HG03558 (cell line): ENCODE data around the gene DDIAS.
A peak's percentile ranks its signal among the peaks of the same experiment; 100 is the strongest.
"Not testable (repeated sequence)": the region's sequence is repeated elsewhere in the genome, so short reads cannot be mapped to it uniquely, and the experiment has no call there.

Experiments
- ATAC-seq: cut with Tn5 transposase; IDR thresholded peaks from one replicate; pipeline ENCODE4 v1.9.1; 2021; ENCODE audit warnings: moderate number of reproducible peaks; ENCODE audit not compliant: unreplicated experiment; ENCODE audit errors: extremely low read depth

Gene DDIAS, protein sequence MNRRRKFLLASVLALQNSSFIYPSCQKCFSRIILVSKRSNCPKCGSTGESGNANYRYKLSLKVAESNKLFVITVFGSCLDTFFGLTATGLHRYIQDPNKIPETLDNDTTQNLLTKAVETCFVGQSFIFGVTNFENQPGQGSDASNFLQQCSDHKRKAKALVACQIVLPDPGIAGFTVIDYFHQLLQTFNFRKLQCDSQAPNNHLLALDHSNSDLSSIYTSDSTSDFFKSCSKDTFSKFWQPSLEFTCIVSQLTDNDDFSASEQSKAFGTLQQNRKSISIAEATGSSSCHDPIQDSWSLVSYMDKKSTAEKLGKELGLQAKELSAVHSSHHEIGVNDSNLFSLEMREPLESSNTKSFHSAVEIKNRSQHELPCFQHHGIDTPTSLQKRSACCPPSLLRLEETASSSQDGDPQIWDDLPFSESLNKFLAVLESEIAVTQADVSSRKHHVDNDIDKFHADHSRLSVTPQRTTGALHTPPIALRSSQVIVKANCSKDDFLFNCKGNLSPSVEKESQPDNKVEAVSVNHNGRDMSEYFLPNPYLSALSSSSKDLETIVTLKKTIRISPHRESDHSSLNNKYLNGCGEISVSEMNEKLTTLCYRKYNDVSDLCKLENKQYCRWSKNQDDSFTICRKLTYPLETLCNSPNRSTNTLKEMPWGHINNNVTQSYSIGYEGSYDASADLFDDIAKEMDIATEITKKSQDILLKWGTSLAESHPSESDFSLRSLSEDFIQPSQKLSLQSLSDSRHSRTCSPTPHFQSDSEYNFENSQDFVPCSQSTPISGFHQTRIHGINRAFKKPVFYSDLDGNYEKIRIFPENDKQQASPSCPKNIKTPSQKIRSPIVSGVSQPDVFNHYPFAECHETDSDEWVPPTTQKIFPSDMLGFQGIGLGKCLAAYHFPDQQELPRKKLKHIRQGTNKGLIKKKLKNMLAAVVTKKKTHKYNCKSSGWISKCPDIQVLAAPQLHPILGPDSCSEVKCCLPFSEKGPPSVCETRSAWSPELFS

DNA sequence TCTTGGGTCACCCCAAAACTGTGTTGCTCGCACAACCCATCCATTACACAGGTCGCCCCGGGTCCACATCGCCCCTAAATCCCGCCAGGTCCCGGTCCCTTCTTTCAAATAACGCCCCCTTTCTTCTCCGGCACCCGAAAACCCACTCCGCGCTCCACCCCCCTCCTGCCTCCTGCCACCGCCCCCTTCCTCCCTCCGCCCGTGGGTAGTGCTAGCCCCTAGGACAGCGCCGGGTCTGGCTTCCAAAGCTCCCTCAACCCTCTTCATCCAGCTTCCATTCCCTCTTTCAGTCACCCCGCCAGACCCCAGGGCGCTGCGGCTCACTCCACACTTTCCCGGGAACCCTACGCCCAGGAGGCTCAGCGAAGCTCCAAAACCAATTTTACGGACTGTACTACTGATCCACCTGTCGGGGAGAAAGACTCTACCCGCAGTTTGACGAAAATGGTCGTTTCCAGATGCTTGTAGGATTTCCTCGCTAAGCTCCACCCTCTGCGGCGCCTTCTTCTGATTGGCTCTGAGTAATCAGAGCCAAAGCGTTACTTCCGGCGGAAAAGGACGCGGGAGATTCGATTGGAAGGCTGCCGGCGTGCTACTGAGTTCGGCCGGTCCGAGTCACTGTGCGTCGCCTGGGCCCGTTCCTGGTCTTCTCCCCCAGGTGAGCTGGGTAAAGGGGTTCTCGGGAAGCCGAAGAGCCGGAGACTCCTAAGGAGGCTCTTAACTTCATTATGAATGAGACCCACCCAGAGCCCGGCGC is at the start of gene DDIAS:
DDIAS (plus strand) TSS at position 572 of the 757 bp plus-strand sequence. CDS start 13,003 bp downstream, outside the sequence.
- ATAC-seq = peak; percentile 57

DNA sequence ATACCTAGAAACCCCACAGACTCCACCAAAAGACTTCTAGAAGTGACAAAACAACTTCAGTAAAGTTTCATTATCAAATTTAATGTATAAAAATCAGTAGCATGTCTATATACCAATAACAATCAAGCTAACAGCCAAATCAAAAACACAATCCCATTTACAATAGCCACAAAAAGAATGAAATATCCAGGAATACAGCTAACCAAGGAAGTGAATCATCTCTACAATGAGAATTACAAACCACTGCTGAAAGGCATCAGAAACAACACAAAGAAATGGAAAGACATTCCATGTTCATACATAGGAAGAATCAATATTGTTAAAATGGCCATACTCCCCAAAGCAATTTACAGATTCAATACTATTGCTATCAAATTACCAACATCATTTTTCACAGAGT is 47.3 kb upstream of the DDIAS start:
- no peak for ATAC-seq

DNA sequence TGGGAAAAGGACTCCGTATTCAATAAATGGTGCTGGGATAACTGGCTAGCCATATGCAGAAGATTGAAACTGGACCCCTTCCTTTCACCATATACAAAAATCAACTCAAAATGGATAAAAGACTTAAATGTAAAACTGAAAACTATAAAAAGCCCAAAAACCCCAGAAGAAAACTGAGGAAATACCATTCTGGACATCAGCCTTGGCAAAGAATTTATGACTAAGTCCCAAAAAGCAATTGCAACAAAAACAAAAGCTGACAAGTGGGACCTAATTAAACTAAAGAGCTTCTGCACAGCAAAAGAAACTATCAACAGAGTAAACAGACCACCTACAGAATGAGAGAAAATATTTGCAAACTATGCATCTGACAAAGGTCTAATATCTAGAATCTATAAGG is 46.6 kb upstream of the DDIAS start:
- not testable (repeated sequence) for ATAC-seq

DNA sequence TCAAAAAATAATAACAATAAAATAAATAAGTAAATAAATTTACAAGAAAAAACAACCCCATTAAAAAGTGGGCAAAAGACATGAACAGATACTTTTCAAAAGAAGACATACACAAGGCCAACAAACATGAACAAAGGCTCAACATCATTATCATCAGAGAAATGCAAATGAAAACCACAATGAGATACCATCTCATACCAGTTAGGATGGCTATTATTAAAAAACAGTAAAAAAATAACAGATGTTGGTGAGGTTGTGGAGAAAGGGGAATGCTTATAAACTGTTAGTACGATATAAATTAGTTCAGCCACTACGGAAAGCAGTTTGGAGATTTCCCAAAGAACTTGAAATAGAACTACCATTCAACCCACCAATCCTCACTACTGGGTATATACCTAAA is 45.9 kb upstream of the DDIAS start:
- ATAC-seq = no peak

DNA sequence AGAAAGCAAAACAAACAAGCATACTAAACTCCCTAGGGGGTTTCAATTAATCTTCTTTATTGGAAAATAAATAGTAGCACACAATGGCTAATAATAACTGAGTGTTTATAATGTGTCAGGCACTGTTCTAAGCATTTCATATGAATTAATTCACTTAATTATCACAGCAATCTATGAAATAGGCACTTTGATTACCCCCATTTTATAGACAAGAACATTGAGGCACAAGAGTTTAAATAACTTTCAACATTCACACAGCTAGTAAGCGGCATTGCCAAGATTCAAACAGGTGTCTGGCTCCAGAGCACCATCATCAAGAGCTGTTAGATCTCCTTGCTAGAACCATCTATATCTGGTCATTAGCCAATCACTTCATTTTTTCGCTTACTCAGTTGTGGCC is 44.4 kb upstream of the DDIAS start:
- ATAC-seq = no peak

DNA sequence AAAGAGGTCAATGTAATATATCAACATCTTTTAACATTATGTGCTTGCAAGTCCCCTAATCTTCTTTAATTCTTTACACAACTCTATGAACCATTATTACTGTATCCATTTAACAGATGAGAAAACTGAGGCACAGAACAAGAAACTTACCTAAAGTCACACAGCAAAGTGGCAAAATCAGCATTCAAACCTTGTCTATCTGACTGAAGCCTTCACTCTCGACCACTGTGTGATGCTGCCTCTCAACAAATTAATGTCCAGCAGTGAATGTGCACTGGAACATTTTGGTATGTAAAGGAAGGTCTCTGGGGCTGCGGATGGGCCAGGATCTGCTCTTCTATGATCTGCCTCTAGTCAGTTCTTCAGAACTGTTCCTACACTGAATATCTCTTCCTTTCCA is 43.4 kb upstream of the DDIAS start:
- ATAC-seq = no peak

DNA sequence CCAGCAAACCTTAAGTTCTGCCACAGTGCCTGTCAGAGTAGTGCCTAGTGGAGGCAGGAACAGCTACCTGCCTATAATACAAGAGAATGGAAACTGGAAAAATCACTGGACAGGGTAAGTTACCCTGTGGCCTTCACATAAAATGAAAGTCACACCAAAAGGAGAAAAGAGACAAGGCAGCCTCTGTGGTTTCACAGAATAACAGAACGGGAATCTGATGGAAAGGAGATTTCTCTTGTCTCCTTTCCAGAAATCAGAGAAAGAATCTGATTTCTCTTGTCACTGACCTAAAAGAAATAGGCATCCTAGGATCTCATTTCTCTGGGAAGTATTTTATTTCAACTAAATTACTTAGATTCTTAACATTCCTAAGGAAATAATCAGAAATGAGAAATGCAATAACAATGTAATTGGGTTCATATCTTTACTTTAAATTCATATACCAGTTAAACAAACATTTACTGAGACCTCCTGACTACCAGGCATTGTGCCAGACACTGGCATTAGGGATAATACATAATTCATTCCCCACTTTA is 42.9 kb upstream of the DDIAS start:
- no peak for ATAC-seq

DNA sequence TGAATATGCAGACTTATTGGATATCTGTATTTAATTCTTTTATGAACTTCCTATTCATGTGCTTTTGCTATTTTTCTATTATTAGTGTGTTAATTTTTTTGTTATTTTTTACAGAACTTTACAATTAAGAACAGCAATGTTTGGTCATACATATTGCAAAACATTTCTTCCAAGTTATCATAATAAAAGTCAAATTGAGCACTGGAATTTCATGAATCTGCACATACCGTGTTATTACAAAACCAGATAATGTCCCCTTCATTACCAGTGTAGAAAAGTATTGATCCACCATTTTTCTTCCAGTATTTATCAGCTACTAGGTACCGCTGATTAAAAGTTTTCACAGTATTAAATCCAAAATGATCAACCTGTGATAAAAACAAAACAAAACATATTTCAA is 41.8 kb upstream of the DDIAS start:
- ATAC-seq = no peak

DNA sequence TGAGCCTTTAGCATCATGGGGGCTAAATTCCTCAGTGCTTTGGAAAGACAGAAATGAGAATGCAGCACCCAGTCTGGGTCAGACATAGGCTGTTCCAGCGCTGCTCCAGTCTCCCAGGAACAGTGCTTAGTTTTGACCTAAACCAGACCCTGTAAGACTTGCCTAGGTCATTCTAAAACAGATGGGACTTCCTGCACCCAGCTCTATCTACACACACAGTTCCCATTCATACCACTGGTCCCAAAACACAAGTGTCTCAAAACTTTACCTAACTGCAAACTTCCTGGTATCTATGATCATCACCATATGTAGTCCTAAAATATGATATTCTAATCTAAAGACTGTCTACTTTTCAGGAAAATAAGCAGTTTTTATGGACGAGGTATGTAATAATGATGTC is 39.2 kb upstream of the DDIAS start:
- ATAC-seq = no peak

DNA sequence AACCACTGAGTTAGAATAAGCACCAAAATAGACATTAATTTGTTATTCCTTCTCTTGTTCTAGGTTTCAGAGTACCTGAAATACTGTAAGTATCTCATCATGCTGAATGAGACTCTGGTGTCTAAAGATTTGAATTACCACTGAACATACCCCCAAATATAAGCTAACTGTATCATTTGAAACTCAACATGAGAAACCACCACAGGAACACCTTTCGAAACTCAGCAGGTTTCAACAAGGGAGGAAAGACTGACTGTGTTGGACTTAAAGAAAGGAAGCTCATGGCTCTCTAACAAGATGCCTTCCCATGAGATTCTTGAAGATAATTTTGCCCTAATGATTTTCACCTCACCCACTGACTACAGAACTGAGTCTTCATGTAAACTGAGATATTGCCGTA is 38.3 kb upstream of the DDIAS start:
- peak; percentile 58 for ATAC-seq

DNA sequence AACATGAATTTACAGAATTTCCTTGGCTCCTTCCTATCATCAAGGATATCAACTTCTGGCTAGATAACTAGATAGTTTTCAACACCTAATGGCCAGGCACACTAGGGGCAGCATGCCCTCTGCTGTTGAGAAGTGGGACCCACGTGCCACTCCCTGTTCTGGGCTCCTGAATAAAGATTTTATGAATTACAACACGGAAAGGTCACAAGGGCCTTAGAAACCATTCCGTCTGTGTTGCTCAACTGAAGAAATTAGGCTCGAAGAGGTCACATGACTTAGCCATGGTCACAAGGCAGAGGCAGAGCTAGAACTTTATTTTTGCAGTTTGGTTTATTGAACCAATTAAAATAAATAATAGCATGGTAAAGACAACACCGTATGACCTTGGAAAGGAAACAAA is 37.3 kb upstream of the DDIAS start:
- no peak for ATAC-seq

DNA sequence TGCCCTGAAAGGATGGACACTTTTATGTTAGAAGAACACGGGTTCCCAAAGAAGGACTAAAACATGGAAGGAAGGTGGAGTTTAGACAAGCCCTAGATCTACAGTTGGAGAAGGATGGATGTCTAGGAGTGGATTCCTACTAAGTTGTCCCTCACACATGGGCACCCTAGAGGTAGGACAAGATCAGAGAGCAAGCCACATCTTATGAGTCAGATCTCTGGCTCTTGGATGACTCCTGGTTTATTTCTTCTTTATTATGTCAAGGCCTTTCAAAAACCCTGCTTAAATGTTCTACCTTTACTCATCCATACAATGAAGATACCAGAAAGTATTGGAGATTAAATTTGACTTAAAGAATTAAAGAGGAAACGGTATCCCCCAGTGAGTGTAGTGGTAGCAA is 35.7 kb upstream of the DDIAS start:
- no peak for ATAC-seq

DNA sequence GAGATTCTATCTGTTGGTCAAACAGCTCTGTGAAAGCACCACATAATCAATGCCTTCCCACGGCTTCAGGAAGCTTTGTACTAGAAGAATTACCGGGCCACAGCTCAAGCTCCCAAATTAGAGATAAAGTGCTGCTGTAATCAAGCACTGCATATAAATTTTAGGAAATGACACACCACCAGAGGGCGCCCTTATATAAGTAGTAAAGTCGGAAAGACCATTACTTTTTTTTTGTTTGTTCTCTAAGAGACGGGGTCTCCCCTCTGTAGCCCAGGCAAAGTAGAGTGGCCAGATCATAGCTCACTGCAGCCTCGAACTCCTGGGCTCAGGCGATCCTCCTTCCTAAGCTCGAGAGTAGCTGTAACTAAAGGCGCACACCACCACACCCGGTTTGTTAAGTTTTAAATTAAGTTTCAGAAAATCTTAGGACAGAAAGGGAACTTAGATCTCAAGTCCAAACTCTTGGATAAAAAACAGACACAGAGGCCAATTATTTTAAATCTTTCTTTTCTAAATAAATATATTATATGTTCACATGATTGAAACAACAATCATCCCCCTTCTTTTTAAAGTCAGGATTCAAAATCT is 33.9 kb upstream of the DDIAS start:
- no peak for ATAC-seq

DNA sequence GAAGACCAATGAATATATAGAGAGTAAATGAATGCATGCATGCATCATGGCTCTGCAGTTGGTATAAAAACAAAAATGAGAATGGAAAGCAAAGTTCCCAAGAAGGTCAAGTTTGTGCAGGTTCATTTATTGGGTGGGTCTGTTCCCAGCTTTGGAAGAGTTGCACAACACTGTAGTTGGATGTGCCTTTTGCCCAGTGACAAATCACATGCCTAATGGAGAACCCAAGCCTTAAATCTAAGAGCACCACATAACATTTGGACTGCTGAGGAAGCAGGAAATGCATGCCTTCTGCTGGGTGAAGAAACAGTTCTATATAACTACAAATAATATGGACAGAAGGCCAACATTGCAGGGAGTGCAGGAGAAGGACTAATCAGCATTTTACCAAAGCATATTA is 31.9 kb upstream of the DDIAS start:
- ATAC-seq = no peak

DNA sequence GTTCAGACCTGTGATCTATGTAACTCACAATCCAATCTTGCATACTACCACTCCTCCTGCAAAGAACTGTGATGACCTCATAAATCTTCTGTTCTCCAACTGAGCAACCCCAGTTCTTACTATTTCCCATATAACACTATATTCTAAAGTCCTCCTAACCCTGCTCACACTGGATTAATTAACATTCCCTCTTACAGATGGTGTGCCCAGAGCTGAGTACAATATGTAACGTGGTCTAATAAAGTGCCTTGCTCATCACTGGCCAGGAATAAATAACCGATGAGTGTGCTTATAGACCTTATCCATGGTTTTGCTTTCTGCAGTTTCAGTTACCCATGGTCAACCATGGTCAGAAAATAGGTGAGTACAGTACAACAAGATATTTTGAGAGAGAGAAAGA is 29.9 kb upstream of the DDIAS start:
- no peak for ATAC-seq

DNA sequence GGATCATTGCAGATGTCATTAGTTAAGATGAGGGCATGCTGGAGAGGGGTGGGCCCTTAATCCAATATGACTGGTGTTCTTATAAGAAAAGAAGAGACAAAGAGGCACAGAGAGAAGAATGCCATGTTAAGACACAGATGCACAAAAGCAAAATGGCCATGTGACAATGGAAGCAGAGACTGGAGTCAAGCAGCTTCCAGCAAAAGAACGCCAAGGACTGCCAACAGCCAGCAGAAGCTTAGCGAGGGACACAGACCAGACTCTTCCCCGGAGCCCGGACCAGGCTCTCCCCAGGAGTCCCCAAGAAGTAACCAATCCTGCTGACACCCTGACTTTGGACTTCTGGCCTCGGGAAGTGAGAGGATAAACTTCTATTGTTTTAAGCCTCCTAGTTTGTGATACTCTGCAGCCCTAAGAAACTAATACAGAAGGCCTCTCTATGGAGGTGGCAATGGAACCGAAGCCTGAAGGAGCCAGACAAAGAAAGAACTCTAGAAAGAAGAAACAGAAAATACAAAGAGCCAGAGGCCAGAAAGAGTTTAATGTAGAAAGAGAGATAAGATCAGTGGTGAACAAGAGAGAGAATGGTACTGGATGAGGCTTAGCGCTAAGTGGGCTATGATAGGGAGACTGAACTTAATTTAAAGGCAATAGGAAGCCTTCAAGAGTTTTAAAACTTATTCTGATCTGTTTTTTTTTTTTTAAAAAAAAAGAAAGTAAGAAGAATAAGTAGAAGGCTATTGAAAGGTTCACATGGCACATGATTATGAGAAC is 29.0 kb upstream of the DDIAS start:
- no peak for ATAC-seq

DNA sequence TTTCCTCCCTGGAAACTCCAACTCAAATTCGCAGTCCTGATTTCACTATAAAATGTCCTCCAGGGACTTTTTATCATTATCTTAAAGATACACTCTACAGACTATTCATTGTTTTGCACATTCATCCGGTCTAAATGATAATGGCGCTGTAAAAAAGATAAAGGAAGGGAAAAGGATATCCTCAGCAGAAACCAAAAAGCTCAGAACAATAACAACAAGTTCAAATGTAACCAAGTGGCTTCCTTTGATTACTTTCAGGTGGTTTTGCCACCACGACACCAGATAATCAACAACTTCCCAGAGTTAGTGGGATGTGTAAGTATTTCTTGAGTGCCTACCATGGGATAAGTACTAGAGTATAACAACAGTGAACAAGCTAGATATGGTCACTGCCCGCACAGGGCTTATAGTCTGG is 27.6 kb upstream of the DDIAS start:
- ATAC-seq = no peak

DNA sequence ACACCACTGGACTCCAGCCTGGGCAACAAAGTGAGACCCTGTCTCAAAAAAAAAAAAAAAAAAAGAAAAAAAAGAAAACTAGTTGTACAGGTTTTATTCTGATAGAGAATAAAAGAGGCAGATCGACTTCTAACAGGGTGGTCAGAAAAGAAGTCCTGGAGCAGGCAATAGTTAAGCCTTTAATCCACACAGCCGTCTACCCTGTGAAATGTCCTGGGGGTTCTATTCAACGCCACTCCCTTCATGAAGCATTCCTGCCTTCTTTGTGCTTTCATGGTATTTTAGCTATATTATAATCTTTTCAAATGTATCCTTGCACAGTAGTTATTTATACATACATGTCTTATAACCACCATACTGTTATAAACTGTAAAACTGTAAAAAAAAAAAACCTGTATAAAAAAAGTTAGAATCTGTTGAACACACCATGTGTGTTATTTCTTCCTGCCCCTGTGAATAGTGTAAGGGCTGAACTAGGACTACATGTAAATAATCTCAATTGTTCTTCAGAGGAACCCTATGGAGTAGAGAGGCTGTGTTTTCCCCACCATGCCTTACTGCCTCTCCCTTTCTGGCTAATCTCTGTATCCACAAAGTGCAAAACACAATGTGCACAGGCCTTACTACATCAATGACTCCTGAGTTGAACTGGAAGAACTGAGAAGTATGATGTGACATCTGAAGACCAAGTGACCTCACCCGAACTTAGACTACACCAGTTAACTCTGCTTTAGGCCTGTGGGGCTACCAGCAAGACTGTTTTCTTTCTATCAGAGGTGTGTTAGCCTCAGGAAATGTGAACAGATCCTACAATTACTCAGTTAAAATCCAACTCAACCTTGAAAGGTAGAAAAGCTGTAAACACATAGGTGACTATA is 26.7 kb upstream of the DDIAS start:
- no peak for ATAC-seq
